Measurements from ENCODE around the gene XRN1. TPM values are rescaled to one million over a fixed set of nuclear protein-coding genes. Genes with fewer than 3 reads are reported as not detected.

Gene XRN1
- total and polyA plus RNA-seq, 10 of the 15 experiments (the other 5 are each of a cell fraction or from before 2014, with no cell fraction given), result 1.7 to 38.8 (median 15.5) TPM

DNA sequence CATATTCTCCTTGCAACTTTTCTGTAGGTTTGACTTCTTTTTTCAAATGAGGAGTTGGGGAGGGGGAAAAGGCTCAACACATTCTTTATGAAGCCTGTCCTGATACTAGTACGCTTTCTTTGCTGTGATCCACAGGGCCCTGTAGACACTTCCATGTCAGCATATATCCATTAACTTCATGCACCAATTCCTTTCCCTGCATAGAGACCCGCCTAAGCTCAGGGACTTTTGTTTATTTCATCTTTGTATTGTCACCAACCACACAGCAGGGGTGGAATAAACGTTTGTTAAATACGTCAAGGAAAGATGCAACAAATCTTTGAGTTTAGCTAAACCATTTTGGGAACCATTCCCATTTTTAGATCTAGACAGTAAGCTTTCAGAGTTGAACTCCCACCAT lies 179.4 kb downstream of the XRN1 start:
- ChIA-PET SMC1A (ENCODE audit: uncharacterized antibody, unreplicated experiment) (interaction anchor here (3.1 kb wide), 1 partner anchor 11 kb away, joined by 8 read pairs; no protein-coding TSS in a partner anchor), RAD21 (ENCODE audit: unreplicated experiment) (no interaction called here), CTCF (no interaction called here), POLR2A (no interaction called here)
- TF ChIP-seq, protein P1, sequence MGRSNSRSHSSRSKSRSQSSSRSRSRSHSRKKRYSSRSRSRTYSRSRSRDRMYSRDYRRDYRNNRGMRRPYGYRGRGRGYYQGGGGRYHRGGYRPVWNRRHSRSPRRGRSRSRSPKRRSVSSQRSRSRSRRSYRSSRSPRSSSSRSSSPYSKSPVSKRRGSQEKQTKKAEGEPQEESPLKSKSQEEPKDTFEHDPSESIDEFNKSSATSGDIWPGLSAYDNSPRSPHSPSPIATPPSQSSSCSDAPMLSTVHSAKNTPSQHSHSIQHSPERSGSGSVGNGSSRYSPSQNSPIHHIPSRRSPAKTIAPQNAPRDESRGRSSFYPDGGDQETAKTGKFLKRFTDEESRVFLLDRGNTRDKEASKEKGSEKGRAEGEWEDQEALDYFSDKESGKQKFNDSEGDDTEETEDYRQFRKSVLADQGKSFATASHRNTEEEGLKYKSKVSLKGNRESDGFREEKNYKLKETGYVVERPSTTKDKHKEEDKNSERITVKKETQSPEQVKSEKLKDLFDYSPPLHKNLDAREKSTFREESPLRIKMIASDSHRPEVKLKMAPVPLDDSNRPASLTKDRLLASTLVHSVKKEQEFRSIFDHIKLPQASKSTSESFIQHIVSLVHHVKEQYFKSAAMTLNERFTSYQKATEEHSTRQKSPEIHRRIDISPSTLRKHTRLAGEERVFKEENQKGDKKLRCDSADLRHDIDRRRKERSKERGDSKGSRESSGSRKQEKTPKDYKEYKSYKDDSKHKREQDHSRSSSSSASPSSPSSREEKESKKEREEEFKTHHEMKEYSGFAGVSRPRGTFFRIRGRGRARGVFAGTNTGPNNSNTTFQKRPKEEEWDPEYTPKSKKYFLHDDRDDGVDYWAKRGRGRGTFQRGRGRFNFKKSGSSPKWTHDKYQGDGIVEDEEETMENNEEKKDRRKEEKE (IDR thresholded peaks at IDR 0.05), result no peak
- TF ChIP-seq RCOR1 (conservative IDR thresholded peaks at IDR 0.05; ENCODE audit: low read depth, low read length) (no peak), HDAC2 (IDR thresholded peaks at IDR 0.05) (no peak), RAD21 (IDR thresholded peaks at IDR 0.05; ENCODE audit: insufficient read depth, low read depth, low read length) (no peak), POLR2AphosphoS2 (IDR thresholded peaks at IDR 0.05; ENCODE audit: low read depth, low read length) (no peak), SRF (IDR thresholded peaks at IDR 0.05; ENCODE audit: low read depth in 2 of 2, low read length in 2 of 2) (no peak), SMAD5 (IDR thresholded peaks at IDR 0.05; ENCODE audit: low read depth) (no peak)
- TF ChIP-seq, protein P2, sequence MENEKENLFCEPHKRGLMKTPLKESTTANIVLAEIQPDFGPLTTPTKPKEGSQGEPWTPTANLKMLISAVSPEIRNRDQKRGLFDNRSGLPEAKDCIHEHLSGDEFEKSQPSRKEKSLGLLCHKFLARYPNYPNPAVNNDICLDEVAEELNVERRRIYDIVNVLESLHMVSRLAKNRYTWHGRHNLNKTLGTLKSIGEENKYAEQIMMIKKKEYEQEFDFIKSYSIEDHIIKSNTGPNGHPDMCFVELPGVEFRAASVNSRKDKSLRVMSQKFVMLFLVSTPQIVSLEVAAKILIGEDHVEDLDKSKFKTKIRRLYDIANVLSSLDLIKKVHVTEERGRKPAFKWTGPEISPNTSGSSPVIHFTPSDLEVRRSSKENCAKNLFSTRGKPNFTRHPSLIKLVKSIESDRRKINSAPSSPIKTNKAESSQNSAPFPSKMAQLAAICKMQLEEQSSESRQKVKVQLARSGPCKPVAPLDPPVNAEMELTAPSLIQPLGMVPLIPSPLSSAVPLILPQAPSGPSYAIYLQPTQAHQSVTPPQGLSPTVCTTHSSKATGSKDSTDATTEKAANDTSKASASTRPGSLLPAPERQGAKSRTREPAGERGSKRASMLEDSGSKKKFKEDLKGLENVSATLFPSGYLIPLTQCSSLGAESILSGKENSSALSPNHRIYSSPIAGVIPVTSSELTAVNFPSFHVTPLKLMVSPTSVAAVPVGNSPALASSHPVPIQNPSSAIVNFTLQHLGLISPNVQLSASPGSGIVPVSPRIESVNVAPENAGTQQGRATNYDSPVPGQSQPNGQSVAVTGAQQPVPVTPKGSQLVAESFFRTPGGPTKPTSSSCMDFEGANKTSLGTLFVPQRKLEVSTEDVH (IDR thresholded peaks at IDR 0.05; ENCODE audit: low read depth, partially characterized antibody), result no peak
- TF ChIP-seq, protein P3, sequence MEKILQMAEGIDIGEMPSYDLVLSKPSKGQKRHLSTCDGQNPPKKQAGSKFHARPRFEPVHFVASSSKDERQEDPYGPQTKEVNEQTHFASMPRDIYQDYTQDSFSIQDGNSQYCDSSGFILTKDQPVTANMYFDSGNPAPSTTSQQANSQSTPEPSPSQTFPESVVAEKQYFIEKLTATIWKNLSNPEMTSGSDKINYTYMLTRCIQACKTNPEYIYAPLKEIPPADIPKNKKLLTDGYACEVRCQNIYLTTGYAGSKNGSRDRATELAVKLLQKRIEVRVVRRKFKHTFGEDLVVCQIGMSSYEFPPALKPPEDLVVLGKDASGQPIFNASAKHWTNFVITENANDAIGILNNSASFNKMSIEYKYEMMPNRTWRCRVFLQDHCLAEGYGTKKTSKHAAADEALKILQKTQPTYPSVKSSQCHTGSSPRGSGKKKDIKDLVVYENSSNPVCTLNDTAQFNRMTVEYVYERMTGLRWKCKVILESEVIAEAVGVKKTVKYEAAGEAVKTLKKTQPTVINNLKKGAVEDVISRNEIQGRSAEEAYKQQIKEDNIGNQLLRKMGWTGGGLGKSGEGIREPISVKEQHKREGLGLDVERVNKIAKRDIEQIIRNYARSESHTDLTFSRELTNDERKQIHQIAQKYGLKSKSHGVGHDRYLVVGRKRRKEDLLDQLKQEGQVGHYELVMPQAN (conservative IDR thresholded peaks at IDR 0.05), result no peak
- TF ChIP-seq, protein P4, sequence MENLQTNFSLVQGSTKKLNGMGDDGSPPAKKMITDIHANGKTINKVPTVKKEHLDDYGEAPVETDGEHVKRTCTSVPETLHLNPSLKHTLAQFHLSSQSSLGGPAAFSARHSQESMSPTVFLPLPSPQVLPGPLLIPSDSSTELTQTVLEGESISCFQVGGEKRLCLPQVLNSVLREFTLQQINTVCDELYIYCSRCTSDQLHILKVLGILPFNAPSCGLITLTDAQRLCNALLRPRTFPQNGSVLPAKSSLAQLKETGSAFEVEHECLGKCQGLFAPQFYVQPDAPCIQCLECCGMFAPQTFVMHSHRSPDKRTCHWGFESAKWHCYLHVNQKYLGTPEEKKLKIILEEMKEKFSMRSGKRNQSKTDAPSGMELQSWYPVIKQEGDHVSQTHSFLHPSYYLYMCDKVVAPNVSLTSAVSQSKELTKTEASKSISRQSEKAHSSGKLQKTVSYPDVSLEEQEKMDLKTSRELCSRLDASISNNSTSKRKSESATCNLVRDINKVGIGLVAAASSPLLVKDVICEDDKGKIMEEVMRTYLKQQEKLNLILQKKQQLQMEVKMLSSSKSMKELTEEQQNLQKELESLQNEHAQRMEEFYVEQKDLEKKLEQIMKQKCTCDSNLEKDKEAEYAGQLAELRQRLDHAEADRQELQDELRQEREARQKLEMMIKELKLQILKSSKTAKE (IDR thresholded peaks at IDR 0.05; ENCODE audit: low read depth, poor library complexity, severe bottlenecking), result no peak
- no peaks in the 10 kb centered on the region for H3K27me3 ChIP-seq (replicated peaks in 1 of 2; ENCODE audit: control insufficient read depth in 2 of 2, insufficient read depth in 2 of 2, low read length in 1 of 2)
- intact Hi-C loops (cut with micrococcal nuclease; ENCODE audit: unreplicated experiment), result no loop called here
- no peak overlapping the region for H3K4me2 ChIP-seq (ENCODE audit: control insufficient read depth, insufficient read depth)
- FAIRE-seq (no peak), ATAC-seq (no peak), DNase-seq (ENCODE audit: low read depth, low spot score) (no peak)
- H3K79me2 ChIP-seq (ENCODE audit: control insufficient read depth, insufficient read depth, low read length), result no peaks in the 10 kb centered on the region
- 30% methylated on average over 4 of the region's 4 CpGs for WGBS (ENCODE audit: insufficient coverage, insufficient replicate concordance, low lambda C conversion rate, missing lambda C conversion rate)
- H3K9ac ChIP-seq (ENCODE audit: control insufficient read depth, insufficient read depth, low read length), result no peak overlapping the region
- H4K20me1 ChIP-seq (ENCODE audit: control insufficient read depth, insufficient read depth), result no peaks in the 10 kb centered on the region
- no peak overlapping the region for H3K4me3 ChIP-seq
- no TSS peak for BruUV-seq (replicated peaks)
- H3K4me1 ChIP-seq (ENCODE audit: control insufficient read depth, insufficient read depth, low read length), result no peaks in the 10 kb centered on the region
- no peak overlapping the region for H3K27ac ChIP-seq (ENCODE audit: control insufficient read depth, insufficient read depth)
- no peak overlapping the region for H2AFZ ChIP-seq (ENCODE audit: control insufficient read depth, low read depth, low read length)
- H3K9me3 ChIP-seq (replicated peaks; ENCODE audit: control insufficient read depth, insufficient read depth, low read length), result no peaks in the 10 kb centered on the region
- in situ Hi-C loops (cut with MboI), result no loop called here
- no peaks in the 10 kb centered on the region for H3K36me3 ChIP-seq (ENCODE audit: control insufficient read depth in 2 of 2, insufficient read depth in 2 of 2, low read length in 1 of 2)
